ENCODE results near the gene EPRS1. TPM values are rescaled to one million over a fixed set of nuclear protein-coding genes. Genes with fewer than 3 reads are reported as not detected.

Gene EPRS1
- total RNA-seq, 3 donors from 2014 or later = 65.5 to 69.4 (median 67.6) TPM

DNA sequence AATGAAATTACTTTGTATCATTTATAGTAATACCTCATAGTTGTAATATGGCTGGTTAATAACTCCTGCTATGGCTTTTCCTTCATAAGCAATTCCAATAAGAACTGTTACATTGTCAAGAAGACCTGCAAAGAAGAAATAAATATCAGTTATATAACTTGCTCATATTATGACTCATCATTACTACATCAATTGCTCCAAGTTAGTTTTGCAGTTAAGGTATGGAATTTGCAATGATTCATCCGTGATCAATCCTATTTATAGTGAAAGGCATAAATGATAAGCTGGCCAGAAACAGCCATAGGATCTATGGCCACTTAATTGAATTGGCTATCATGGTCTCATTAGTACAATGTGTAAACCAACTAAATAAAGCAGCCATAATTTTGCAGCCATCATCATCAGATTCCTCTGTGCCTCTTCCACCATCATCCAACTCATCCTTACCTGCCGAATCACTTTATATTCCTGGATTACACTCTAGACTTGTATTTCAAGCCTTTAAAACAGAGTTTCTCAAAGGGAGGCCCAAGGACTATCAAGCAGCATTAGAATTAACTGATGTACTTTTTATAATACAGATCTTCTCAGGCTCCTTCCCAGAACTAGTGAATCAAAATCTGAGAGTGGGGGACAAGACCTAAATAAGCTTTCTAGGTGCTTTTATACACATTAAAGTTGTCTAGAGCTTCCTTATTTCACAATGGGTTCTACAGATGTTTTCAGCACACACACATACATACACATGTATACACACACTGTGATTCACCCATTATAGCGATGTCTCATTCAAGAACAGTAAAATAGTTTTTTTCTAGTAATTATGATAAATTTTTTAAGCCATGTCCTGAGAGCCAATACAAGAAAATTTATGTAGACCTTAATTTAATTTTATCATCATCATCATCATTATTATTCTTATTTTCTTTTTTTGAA lies 21.2 kb upstream of the EPRS1 start:
- Histone ChIP-seq H3K36me3 (ENCODE audit: low read depth) (no peaks in the 10 kb centered on the region), H3K4me3 (no peak overlapping the region), H3K4me1 (ENCODE audit: low read depth) (no peaks in the 10 kb centered on the region), H3K9me3 (no peaks in the 10 kb centered on the region)
- no peak for TF ChIP-seq CTCF (IDR thresholded peaks at IDR 0.05)
- intact Hi-C loops (cut with DNase I, micrococcal nuclease) = no loop called here
- ATAC-seq (no peak), DNase-seq (no peak)

DNA sequence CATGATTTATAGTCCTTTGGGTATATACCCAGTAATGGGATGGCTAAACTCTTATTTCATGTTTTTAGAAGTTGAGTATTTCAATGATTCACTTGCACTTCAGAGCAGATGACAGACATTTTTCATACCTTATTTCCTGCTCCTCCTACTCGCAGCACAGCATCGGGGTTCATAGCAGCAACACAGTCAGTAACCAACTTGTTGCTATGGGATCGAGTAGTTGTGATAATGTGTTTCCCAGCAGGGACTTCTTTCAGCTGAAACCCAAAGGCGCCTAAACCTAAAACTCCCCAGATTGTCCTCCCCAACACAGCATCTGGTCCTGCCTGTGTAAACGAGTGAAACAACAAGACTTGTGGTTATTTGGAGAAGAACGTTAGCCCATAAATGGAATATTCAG lies 16.3 kb upstream of the EPRS1 start:
- DNase-seq = no peak
- Histone ChIP-seq H3K9me3 (no peaks in the 10 kb centered on the region), H3K4me1 (ENCODE audit: low read depth) (no peaks in the 10 kb centered on the region), H3K36me3 (ENCODE audit: low read depth) (no peaks in the 10 kb centered on the region), H3K4me3 (no peak overlapping the region)
- ATAC-seq = no peak
- TF ChIP-seq CTCF (IDR thresholded peaks at IDR 0.05) = no peak
- intact Hi-C loops (cut with DNase I, micrococcal nuclease) = no loop called here

GRCh38 chr1:220060876-220061275 lies 14.6 kb upstream of the EPRS1 start:
- TF ChIP-seq CTCF (IDR thresholded peaks at IDR 0.05) = no peak
- no peaks in the 10 kb centered on the region for H3K4me1 ChIP-seq (ENCODE audit: low read depth)
- no peak for ATAC-seq
- no peaks in the 10 kb centered on the region for H3K9me3 ChIP-seq
- H3K4me3 ChIP-seq = no peak overlapping the region
- intact Hi-C loops (cut with DNase I, micrococcal nuclease) = no loop called here
- H3K36me3 ChIP-seq (ENCODE audit: low read depth) = no peaks in the 10 kb centered on the region
- no peak for DNase-seq

- DNase-seq = no peak
- no peak for TF ChIP-seq CTCF (IDR thresholded peaks at IDR 0.05)
- Histone ChIP-seq H3K36me3 (ENCODE audit: low read depth) (no peaks in the 10 kb centered on the region), H3K9me3 (no peaks in the 10 kb centered on the region), H3K4me1 (ENCODE audit: low read depth) (no peaks in the 10 kb centered on the region), H3K4me3 (no peak overlapping the region)
- peak; percentile 21 for ATAC-seq
- intact Hi-C loops (cut with DNase I, micrococcal nuclease) = no loop called here
These were observed 10.1 kb upstream of the EPRS1 start for GRCh38 chr1:220056374-220056773.

DNA sequence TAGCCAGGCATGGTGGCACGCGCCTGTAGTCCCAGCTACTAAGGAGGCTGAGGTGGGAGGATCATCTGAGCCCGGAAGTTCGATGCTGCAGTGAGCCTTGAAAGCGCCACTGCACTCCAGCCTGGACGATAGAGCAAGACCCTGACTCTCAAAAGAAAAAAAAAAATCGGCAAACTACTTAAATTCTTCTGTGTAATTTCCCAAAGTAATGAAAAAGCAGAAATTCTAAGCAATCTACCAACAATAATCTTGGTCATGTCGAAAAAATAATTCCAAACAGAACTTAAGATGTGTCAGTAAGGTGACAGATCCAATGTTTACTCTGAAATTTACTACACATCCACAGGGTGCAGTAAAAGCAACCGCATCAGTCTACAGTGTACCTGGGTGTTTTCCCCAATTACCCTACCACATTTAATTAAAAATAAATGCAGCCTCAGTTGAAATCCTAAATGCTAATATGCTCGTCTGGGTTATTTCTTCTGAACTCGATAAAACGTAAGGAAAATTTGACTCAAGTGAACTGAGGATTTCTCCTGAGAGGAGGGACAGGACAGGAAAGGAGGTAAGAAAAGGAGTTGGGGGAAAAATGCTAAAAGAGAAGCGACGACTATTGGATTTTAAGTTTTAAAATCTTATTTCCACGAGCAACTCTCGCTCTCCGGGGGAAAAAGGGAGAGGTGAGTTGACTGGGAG lies 801 bp downstream of the EPRS1 start:
- Histone ChIP-seq H3K4me3 (peak overlapping the region; percentile 51), H3K9me3 (no peaks in the 10 kb centered on the region), H3K4me1 (ENCODE audit: low read depth) (peaks cover 18% of the 10 kb centered on the region), H3K36me3 (ENCODE audit: low read depth) (no peaks in the 10 kb centered on the region)
- ATAC-seq (peak; percentile 32), DNase-seq (peak in 2 of 3 donors; percentile 15 to 30)
- intact Hi-C loops (cut with DNase I, micrococcal nuclease) = loop anchor here in 1 of 2 donors (2.0 kb wide), 1 partner anchor 49 kb away; the partner anchor contains the start of gene IARS2
- no peak for TF ChIP-seq CTCF (IDR thresholded peaks at IDR 0.05)

Measured in mucosa of descending colon (tissue), 3 donors.